Measurements from ENCODE around the gene FAM117B. TPM values are rescaled to one million over a fixed set of nuclear protein-coding genes. Genes with fewer than 3 reads are reported as not detected.
"Not testable (repeated sequence)": the region's sequence is repeated elsewhere in the genome, so short reads cannot be mapped to it uniquely, and the experiment has no call there.

Gene FAM117B
- total RNA-seq, 1 donor from 2014 or later: 14.4 TPM

DNA sequence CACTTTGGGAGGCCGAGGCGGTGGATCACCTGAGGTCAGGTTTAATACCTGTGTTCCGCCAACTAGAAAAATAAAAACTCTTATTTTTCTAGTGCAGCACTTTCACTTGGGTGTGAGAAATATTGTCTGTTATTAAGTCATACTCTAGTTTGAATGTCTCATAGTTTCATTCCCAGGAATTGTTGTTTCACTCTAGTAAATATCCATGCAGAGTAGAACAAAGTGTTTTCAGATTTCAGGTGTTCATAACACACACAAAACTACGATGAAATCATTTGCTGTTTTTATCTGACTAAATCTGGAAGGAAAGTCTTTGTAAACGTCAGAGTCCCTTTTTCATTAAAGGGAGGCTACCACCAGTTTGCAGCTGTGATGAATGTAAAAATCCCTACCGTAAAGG, 4.0 kb downstream of the FAM117B start:
- DNase-seq (ENCODE audit: low spot score): no peak

DNA sequence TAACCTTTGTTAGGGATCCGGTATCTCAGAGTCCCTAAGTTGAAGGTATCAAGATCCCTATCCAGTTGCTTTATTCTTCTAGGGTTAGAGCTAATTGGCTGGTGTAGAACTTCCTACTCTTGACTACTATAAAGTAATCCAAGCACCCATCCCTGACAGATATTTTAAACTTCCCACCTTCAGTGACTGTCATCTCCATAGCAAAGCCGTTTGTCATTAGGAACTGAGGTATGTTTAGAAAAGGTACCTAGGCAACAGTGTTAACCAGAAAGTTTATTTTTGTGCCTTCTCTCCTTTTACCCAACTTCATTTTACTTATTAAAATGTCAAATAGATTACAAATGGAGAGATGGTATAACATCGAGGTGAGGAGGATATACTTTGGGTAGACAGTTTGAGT, 4.5 kb downstream of the FAM117B start:
- no peak for DNase-seq (ENCODE audit: low spot score)

DNA sequence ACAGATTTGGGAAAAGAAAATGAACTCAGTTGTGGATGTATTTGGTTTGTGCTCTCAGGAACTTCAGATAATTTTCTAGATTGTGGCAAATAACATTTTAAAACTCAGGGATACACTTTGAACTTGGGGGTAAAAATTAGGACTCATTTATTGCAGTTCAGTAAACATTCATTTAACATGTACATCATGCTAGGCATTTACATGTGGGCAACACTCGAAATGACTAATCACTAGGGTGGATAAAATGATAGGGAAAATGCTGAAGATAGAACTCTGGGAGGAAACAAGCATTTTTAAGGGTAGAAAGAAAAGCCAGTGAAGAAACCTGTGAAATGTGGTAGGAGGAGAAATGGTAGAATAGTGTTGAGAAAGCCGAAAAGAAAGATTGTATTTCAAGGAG, 7.8 kb downstream of the FAM117B start:
- DNase-seq (ENCODE audit: low spot score): no peak

DNA sequence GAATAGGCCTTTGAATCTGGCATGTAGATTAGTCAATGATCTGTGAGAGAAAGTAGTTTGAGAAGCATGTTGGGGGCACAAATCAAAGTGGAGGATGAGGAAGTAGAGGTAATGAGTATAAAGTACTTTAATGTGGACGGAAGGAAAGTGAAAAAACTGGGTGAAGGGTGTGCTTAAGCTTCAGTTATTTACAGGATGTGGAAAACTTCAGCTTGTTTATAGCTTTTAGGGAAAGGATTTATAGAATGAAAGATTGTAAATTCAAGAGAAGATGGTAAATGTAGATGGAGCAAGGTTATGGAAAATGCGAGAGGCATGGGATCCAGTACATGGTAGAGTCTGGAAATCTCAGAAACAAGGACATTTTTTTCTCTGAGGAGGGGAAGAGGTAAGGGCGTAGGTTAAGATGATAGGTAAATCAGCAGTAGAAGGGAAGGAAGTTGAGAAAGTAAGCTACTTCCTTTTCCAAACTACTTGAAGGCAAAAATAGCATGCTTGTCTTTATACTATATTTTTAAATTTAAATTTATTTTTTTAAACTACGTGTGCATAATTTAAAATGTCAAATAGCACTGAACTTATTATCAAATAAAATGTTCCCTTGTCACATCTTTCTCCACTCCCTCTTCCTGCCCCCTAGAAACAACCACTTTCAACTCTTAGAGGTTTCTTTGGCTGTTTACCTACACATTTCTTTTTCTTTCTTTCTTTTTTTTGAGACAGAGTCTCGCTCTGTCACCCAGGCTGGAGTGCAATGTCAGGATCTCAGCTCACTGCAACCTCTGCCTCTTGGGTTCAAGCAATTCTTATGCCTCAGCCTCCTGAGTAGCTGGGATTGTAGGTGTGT, 8.5 kb downstream of the FAM117B start:
- DNase-seq (ENCODE audit: low spot score): no peak

DNA sequence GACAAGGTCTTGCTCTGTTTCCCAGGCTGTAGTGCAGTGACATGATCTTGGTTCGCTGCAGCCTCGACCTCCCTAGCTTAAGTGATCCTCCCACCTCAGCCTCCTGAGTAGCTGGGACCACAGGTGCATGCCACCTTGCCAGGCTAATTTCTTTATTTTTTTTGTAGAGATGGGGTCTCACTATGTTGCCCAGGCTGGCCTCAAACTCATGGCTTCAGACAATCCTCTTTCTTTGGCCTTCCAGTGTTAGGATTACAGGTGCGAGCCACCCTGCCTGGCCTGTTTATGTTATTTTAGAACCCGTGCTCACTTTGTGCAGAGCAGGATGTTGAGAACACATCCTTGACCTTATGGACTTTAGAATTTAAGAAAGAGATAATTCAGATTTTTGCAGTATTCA, 17.4 kb downstream of the FAM117B start:
- no peak for DNase-seq (ENCODE audit: low spot score)

DNA sequence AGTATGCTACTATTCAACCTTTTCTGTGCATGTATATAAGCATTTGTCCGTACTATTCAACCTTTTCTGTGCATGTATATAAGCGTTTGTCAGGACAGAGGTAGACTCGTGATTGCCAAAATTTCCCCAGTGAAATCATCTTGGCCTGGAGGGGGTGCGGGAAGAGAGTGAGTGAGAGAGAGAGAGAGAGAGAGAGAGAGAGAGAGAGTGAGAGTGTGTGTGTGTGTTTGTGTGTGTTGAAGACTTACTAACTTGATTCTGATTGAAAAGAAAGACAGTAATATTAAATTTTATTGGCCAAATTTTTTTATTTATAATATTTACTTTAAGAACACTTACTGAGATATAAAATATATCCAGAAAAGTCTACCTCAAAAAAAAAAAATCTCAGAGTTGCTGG, 19.1 kb downstream of the FAM117B start:
- DNase-seq (ENCODE audit: low spot score): no peak

DNA sequence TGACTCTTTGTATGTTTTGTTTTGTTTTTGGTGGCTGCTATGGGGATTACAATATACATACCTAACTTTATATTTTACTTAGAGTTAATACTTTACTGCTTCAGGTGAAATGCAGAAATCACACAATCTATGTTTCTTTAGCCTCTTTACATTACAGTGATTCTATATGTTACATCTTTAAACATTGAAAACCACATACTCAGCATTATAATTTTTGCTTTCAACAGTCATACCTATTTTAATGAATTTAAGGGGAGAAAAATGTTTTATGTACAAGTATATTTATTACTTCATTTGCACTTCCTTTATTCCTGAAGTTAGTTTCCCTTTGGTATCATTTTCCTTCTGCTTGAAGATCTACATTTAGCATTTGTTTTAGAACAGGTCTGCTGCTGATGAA, 23.1 kb downstream of the FAM117B start:
- no peak for DNase-seq (ENCODE audit: low spot score)

DNA sequence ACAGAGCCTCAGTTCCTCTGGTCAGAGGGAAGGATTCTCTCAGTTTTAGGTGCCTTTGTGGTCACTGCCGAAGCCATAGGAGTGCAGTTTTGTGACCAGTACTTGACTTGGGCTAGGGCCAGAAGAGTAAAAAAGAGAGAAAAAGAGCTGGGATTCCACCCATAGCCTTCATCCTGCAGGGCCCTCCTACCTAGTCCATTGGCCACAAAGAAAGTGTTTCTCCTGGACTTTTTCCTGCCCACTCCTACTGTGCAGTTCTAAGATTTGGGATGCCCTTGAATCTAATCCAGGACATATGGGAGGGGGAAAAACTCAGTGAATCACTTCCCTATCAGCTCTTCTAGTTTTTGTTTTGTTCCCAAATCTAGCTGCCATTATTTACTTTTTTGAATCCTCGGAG, 26.0 kb downstream of the FAM117B start:
- no peak for DNase-seq (ENCODE audit: low spot score)

DNA sequence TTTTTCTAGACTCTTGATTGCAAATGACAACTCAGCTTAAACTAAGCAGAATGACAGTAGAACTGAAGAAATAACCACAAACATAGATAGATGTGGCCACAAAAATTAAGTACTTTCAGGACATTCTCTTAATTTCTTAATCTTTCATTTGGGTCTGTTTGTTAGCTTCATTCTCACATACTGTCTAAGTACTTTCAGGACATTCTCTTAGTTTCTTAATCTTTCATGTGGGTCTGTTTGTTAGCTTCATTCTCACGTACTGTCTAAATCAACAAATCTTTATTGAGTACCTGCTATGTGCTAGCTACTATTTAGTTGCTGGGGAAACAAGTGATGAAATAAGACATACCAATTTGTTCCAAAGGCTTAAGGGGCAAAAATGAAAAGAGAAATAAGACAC, 35.1 kb downstream of the FAM117B start:
- DNase-seq (ENCODE audit: low spot score): no peak

DNA sequence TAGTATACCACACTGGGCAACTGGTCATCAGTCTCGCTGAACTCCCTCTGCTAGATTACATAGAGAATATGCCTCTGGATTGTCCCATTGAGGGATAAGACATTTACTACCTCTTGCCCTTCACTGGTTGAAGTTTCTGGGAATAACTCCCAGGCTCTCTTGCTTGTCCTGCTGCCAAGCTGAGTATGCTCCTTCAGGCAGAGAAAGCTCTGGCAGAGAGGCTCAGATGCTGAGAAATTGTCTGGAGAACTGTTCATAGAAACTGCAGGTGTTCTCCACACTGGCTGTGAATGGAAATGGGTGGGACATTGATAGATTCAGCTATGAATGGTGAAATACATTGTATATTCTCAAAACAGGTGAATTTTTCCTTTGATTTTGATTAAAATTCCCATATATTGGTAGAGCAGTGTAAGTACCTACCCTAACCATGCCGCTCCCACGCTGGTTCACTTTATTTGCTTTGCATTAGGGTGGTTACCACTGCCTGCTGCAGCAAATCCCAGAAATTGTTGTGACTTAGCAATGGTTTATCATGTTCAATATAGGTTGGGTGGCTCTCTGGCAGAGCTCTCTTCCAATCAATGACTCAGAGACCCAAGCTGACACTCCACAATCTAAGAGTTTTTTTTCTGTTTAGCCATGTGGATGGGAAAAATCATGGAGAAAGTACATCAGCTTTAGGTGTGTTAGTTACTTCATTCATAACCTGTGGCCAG, 36.7 kb downstream of the FAM117B start:
- no peak for DNase-seq (ENCODE audit: low spot score)

DNA sequence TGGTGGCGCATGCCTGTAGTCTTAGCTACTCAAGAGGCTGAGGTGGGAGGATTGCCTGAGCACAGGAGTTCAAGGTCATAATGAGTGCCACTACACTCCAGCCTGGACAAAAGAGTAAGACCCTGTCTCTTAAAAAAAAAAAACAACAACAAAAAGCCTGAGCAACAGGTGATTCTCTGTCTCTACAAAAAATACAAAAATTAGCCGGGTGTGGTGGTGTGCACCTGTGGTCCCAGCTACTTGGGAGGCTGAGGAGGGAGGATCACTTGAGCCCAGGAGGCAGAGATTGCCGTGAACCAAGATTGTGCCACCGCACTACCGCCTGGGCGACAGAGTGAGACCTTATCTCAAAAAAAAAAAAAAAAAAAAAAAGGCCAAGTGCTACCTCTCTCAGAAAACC, 40.3 kb downstream of the FAM117B start:
- DNase-seq (ENCODE audit: low spot score): not testable (repeated sequence)

DNA sequence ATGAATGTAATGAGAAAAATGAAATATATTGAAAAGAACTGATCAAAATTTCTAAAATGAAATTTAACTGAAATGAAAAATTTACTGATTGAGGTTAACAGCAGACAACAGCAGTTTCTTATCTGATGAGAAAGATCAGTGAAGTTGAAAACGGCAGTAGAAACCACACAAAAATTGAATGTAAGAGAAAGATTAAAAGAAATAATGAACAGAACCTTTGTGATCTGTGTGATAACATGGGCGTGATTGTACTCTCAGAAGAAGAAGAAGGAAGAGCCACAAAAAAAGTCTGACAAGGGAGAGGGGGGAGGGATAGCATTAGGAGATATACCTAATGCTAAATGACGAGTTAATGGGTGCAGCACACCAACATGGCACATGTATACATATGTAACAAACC, 45.2 kb downstream of the FAM117B start:
- no peak for DNase-seq (ENCODE audit: low spot score)

DNA sequence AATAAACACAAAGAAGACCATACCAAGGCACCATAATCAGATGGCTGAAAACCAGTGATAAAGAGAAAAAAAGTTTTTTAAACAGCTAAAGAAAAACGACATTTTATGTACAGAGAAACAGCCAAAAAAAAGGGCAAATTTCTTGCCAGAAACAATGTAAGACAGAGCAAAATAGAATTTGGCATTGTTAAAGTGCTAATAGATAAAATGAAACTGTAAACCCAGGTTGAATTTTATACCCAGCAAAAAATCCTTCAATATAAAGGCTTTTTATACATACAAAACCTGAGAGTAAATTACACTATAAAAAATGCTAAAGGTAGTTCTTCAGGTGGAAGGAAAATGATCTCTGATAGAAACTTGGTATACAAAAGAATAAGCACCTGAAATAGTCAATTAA, 45.7 kb downstream of the FAM117B start:
- no peak for DNase-seq (ENCODE audit: low spot score)

DNA sequence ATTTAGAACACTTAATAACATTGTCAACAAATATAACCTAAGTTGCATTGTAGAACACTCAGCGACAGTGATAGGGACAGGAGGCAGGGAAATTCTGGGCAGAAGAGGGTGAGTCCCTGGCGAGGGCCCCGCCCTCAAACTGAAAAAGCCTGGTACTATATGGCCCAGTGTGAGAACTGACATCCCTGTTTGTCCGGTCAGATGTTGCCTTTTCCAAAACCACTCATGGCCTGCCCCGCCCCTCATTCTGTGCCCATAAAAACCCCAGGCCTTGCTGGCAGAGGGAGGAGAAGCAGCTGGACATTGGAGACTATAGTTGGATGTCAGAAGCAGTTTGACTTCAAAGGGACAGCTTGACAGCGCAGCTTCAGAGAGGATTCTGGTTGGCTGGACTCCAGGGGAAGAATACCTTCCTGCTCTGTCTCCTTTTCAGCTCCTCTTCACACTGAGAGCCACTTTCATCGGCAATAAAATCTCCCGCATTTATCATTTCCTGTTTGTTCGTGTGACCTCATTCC, 47.0 kb downstream of the FAM117B start:
- DNase-seq (ENCODE audit: low spot score): no peak

DNA sequence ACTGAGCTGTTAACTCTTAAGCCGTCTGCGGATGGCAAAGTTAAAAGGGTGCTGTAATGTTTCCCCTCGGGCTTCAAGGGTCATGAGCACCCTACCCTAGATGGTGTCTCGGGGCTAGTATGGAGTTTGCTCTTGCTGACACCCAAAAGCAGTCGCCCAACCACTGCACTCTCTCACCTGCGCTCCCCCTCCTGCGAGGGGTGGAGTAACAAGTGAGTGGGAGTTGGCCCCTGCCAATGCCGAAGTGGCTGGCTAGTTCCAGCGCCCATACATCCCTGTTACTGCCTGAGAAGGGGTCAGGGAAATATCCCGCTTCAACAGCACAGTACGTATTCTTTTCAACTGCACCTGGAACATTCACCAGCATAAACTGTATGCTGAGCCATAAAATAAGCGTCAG, 47.5 kb downstream of the FAM117B start:
- no peak for DNase-seq (ENCODE audit: low spot score)

DNA sequence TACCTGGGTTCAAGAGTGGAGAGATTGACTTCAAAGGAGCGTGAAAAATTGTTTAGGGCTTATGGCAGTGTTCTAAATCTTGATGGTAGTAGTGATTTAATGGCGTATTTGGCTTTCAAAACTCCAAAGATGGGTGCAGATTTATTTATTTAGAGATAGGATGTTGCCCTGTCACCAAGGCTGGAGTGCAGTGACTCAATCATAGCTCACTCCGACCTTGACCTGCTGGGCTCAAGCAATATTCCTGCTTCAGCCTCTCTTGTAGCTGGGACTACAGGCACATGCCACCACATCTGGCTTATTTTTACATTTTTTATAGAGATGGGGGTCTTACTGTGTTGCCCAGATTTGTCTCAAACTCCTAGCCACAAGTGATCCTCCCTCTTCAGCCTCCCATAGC, 52.5 kb downstream of the FAM117B start:
- no peak for DNase-seq (ENCODE audit: low spot score)

DNA sequence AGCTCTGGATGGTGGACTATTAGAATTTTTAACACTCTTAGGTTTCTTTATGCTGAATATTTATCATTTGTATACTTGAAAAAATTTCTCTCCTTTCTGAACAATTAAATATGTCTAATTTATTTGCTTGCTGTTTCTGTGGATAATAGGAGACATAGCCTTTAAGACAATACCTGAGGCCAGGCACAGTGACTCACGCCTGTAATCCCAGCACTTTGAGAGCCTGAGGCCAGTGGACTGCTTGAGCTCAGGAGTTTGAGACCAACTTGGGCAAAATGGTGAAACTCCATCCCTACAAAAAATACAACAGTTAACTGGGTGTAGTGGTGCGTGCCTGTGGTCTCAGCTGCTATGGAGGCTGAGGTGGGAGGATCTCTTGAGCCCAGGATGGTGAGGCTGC, 54.7 kb downstream of the FAM117B start:
- DNase-seq (ENCODE audit: low spot score): no peak

DNA sequence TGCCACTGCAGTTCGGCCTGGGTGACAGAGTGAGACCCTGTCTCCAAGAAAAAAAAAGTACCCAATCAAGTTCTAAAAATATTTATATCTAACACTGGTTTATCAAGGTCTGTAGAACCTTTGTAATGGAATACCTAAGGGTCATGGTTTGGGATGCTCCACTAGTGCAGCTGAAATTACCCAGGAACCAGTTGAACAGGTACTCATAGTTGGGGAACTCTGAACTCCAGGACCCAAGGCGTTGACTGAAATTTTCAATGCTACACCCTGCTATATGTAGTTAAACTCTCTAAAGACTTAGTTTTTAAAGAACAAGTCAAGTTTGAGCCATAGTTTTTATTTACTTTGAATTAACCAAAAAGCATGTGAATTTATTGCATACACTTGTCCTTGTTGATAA, 55.1 kb downstream of the FAM117B start:
- DNase-seq (ENCODE audit: low spot score): no peak

DNA sequence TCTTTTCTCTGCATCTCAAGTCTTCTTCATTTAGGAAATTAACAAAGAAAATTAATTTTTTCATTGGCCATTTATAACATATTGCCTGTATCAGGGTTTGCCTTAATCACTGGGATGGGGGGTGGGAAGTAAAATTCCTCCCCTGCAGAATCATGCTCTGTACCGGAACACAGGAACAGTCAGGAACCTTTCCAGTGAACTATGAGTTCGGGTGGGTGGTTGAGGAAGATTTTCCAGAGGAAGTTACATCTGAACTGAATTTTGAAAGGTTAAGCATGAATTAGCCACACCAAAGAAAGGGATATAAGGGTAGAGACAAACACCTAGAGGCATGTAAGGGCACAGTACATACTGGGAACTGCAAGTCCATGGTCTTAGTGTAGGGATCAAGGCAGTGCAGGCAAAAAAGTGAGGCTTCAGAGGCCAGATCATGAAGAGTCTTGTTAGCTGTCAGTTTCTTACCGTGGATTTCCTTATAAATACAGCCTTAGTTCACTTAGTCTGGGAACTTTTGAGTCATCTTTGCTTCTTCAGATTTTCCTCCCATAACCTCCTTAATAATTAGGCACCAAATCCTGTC, 55.6 kb downstream of the FAM117B start:
- no peak for DNase-seq (ENCODE audit: low spot score)

DNA sequence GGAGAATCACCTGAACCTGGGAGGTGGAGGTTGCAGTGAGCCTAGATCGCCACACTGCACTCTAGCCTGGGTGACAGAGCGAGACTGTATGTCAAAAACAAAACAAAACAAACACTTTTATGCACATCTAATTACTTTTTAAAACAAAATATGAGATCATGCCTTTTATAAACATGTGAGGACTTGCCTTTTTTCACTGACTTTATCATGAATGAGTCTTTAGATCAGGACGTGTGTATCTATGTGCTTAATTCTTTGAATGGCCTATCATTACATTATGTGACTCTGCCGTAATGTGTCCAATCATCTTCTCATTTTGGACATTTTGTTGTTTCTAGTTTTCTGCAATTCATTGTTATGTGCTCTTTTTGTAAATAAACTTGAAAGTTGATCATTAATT, 58.7 kb downstream of the FAM117B start:
- no peak for DNase-seq (ENCODE audit: low spot score)

DNA sequence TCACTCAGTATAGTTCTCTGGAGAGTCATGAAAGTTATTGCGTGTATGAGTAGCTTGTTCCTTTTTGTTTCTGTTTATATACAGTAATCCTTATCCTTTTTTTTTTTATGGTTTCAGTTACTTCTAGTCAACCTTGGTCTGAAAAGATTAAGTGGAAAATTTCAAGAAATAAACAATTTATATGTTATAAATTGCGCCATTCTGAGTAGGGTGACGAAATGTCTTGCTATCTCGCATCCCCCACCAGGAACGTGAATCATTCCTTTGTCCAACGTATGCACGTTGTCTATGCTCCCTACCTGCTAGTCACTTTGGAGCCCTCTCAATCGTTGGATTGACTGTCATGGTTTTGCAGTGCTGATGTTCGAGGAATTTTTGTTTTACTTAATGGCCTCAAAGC, 60.4 kb downstream of the FAM117B start:
- DNase-seq (ENCODE audit: low spot score): no peak

DNA sequence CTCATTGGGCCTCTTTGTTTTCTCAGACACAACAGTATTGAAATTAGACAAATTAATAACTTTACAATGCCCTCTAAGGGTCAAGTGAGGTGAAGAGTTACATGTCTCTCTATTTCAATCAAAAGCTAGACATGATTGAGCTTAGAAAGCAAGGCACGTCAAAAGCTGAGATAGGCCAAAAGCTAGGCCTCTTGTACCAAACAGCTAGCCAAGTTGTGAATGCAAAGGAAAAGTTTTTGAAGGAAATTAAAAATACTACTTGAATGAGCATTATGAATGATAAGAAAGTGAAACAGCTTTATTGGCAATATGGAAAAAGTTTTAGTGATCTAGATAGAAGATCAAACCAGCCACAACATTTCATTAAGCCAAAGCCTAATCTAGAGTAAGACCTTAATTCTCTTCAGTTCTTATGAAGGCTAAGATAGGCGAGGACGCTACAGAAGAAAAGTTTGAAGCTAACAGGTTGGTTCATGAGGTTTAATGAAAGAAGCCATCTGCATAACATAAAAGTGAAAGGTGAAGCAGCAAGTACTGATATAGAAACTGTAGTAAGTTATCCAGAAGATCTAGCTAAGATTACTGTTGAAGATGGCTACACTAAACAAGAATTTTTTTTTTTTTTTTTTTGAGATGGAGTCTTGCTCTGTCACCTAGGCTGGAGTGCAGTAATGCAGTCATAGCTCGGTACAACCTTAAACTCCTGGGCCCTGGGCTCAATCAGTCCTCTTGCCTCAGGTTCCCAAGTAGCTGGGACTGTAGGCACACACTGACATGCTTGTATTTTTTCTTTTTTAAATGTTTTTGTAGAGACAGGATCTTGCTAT, 65.5 kb downstream of the FAM117B start:
- no peak for DNase-seq (ENCODE audit: low spot score)
